Activated naive CD4-positive, alpha-beta T cell treated with Interleukin-2 at 50 U/mL for 16 hours (primary cell): ENCODE results near the gene POC5.
"Not testable (repeated sequence)": the region's sequence is repeated elsewhere in the genome, so short reads cannot be mapped to it uniquely, and the experiment has no call there.

Experiments
- DNase-seq: peaks from one replicate; pipeline ENCODE4 v3.0.0-alpha.2; 2020

POC5 gene

GRCh38 chr5:75695472-75696351, 21.5 kb downstream of the POC5 start:
- not testable (repeated sequence) for DNase-seq

- no peak for DNase-seq
Observed at GRCh38 chr5:75694781-75695180, 22.5 kb downstream of the POC5 start.

- DNase-seq, result no peak
Observed at GRCh38 chr5:75690669-75691068, 26.6 kb downstream of the POC5 start.

GRCh38 chr5:75686480-75686879, 30.8 kb downstream of the POC5 start:
- no peak for DNase-seq

- no peak for DNase-seq
Observed at GRCh38 chr5:75685141-75685540, 32.1 kb downstream of the POC5 start.

GRCh38 chr5:75681125-75681830, 36.0 kb downstream of the POC5 start:
- no peak for DNase-seq

- DNase-seq, result no peak
Observed at GRCh38 chr5:75678155-75678554, 39.1 kb downstream of the POC5 start.

GRCh38 chr5:75677607-75678006, 39.6 kb downstream of the POC5 start:
- DNase-seq, result no peak

GRCh38 chr5:75675783-75676182, 41.5 kb downstream of the POC5 start:
- no peak for DNase-seq

GRCh38 chr5:75672616-75673015, 44.6 kb downstream of the POC5 start:
- DNase-seq, result no peak

- DNase-seq, result no peak
Observed at GRCh38 chr5:75671506-75671905, 45.7 kb downstream of the POC5 start.

GRCh38 chr5:75670577-75670976, 46.7 kb downstream of the POC5 start:
- DNase-seq, result no peak

GRCh38 chr5:75668977-75669689, 48.1 kb downstream of the POC5 start:
- DNase-seq, result peak; percentile 60

- DNase-seq, result no peak
Observed at GRCh38 chr5:75668445-75668844, 48.8 kb downstream of the POC5 start.

- DNase-seq, result no peak
Observed at GRCh38 chr5:75667586-75667985, 49.7 kb downstream of the POC5 start.

- DNase-seq, result no peak
Observed at GRCh38 chr5:75666801-75667200, 50.4 kb downstream of the POC5 start.

GRCh38 chr5:75664979-75665378, 52.3 kb downstream of the POC5 start:
- DNase-seq, result no peak

GRCh38 chr5:75663579-75664284, 53.5 kb downstream of the POC5 start:
- no peak for DNase-seq

- DNase-seq, result no peak
Observed at GRCh38 chr5:75662061-75662460, 55.2 kb downstream of the POC5 start.

GRCh38 chr5:75660678-75661465, 56.4 kb downstream of the POC5 start:
- no peak for DNase-seq

- no peak for DNase-seq
Observed at GRCh38 chr5:75659791-75660450, 57.3 kb downstream of the POC5 start.
